CD4-positive, CD25-positive, alpha-beta regulatory T cell (primary cell): ENCODE results near the gene BCL2L13. TPM values are rescaled to one million over a fixed set of nuclear protein-coding genes. Genes with fewer than 3 reads are reported as not detected.

ENCODE experiments used
- ATAC-seq, 2 donors: fragments of 150-1000 bp; cut with Tn5 transposase; one replicate each; pipeline ENCODE4 v1.10.0; 2021; ENCODE audit warnings: low read depth in 2 of 2, moderate number of reproducible peaks in 2 of 2, moderate library complexity in 1 of 2
- DNase-seq, 3 donors: peaks; one replicate each; pipeline versions ENCODE4 v3.0.0 to v3.0.0-alpha.2; 2012 to 2022; ENCODE audit warnings: mixed read lengths in 1 of 3
- H3K27ac ChIP-seq: one replicate; pipeline ENCODE4 v1.7.0; 2013; ENCODE audit warnings: mild to moderate bottlenecking, low read length; ENCODE audit not compliant: insufficient read depth, poor library complexity, severe bottlenecking
- H3K27me3 ChIP-seq: one replicate; pipeline ENCODE4 v1.7.0; 2013; ENCODE audit warnings: low read length; ENCODE audit not compliant: control insufficient read depth, insufficient read depth
- H3K36me3 ChIP-seq: one replicate; pipeline ENCODE4 v1.7.0; 2013; ENCODE audit warnings: mild to moderate bottlenecking, low read length, moderate library complexity; ENCODE audit not compliant: control insufficient read depth, insufficient read depth
- H3K4me1 ChIP-seq: 2 replicates; pipeline ENCODE4 v1.7.0; 2013; ENCODE audit warnings: mild to moderate bottlenecking, low read length; ENCODE audit not compliant: insufficient read depth, control insufficient read depth, poor library complexity, severe bottlenecking
- H3K4me3 ChIP-seq: one replicate; pipeline ENCODE4 v1.7.0; 2013; ENCODE audit warnings: low read depth, mild to moderate bottlenecking, low read length, moderate library complexity
- H3K9me3 ChIP-seq, 2 experiments: 1 replicate in 1 of 2; 2 replicates in 1 of 2; pipeline ENCODE4 v1.7.0; 2013; ENCODE audit warnings: low read length in 2 of 2, mild to moderate bottlenecking in 1 of 2, moderate library complexity in 1 of 2; ENCODE audit not compliant: control insufficient read depth in 2 of 2
- H3K27ac Mint-ChIP-seq, 3 donors: one replicate each; pipeline ENCODE4 v1.8.0; 2020 to 2022; ENCODE audit warnings: mild to moderate bottlenecking in 3 of 3, mixed read lengths in 3 of 3, moderate library complexity in 2 of 3
- H3K27me3 Mint-ChIP-seq: one replicate; pipeline ENCODE4 v1.8.0; 2022; ENCODE audit warnings: mild to moderate bottlenecking, mixed read lengths
- H3K36me3 Mint-ChIP-seq: one replicate; pipeline ENCODE4 v1.8.0; 2020; ENCODE audit warnings: mixed read lengths
- H3K4me1 Mint-ChIP-seq, 4 donors: one replicate each; pipeline ENCODE4 v1.8.0; 2020 to 2022; ENCODE audit warnings: mixed read lengths in 4 of 4, mild to moderate bottlenecking in 1 of 4
- H3K4me3 Mint-ChIP-seq, 4 donors: one replicate each; pipeline ENCODE4 v1.8.0; 2020 to 2022; ENCODE audit warnings: mild to moderate bottlenecking in 4 of 4, mixed read lengths in 4 of 4, moderate library complexity in 3 of 4
- H3K9me3 Mint-ChIP-seq, 7 donors: one replicate each; pipeline ENCODE4 v1.8.0; 2020 to 2022; ENCODE audit warnings: mixed read lengths in 7 of 7, mild to moderate bottlenecking in 3 of 7, moderate library complexity in 2 of 7
- polyA plus RNA-seq, 4 donors: library from polyadenylated mRNA; unstranded; fragments of 300-500 nt; fragmentation: Illumina TruSeq; gene quantifications; one replicate each; pipeline ENCODE4 v1.2.3, GENCODE V29; 2021
- total RNA-seq: library from RNA; stranded (reverse); gene quantifications from one replicate; pipeline ENCODE4 v1.2.3, GENCODE V29; 2022

BCL2L13 gene
- total and polyA plus RNA-seq, 5 donors from 2014 or later, result 24.5 to 43.8 (median 39.5) TPM

GRCh38 chr22:17729561-17729960, 91.0 kb downstream of the BCL2L13 start:
- Histone ChIP-seq H3K9me3 (no peaks in the 10 kb centered on the region), H3K27me3 (no peaks in the 10 kb centered on the region), H3K27ac (no peak overlapping the region), H3K4me1 (peaks cover 8% of the 10 kb centered on the region), H3K4me3 (no peak overlapping the region), H3K36me3 (peaks cover 62% of the 10 kb centered on the region)
- Mint-ChIP-seq H3K36me3 (peaks cover 27% of the 10 kb centered on the region), H3K4me1 (peaks cover 7 to 16% (median 13%) of the 10 kb centered on the region in 4 donors), H3K4me3 (no peak overlapping the region), H3K27me3 (no peaks in the 10 kb centered on the region), H3K27ac (no peak overlapping the region), H3K9me3 (no peaks in the 10 kb centered on the region)
- DNase-seq (no peak), ATAC-seq (no peak)

- peaks cover 29% of the 10 kb centered on the region for H3K36me3 Mint-ChIP-seq
- peak overlapping the region in 1 of 3 donors; percentile 73 for H3K27ac Mint-ChIP-seq
- peaks cover 0 to 11% (median 5%) of the 10 kb centered on the region in 4 donors for H3K4me1 Mint-ChIP-seq
- ATAC-seq, result no peak
- no peak overlapping the region for H3K27ac ChIP-seq
- no peaks in the 10 kb centered on the region for H3K9me3 Mint-ChIP-seq
- no peak for DNase-seq
- H3K27me3 ChIP-seq, result no peaks in the 10 kb centered on the region
- H3K27me3 Mint-ChIP-seq, result no peaks in the 10 kb centered on the region
- H3K4me1 ChIP-seq, result peaks cover 5% of the 10 kb centered on the region
- peaks cover 69% of the 10 kb centered on the region for H3K36me3 ChIP-seq
- H3K4me3 Mint-ChIP-seq, result peak overlapping the region in 1 of 4 donors; percentile 85
- H3K4me3 ChIP-seq, result no peak overlapping the region
- H3K9me3 ChIP-seq, result no peaks in the 10 kb centered on the region
Observed at GRCh38 chr22:17732251-17732854, 93.8 kb downstream of the BCL2L13 start.

- H3K9me3 Mint-ChIP-seq, result no peaks in the 10 kb centered on the region
- Histone ChIP-seq H3K27ac (no peak overlapping the region), H3K9me3 (no peaks in the 10 kb centered on the region), H3K36me3 (peaks cover 71% of the 10 kb centered on the region), H3K27me3 (no peaks in the 10 kb centered on the region), H3K4me3 (no peak overlapping the region), H3K4me1 (peaks cover 5% of the 10 kb centered on the region)
- ATAC-seq, result no peak
- no peak overlapping the region for H3K4me3 Mint-ChIP-seq
- no peaks in the 10 kb centered on the region for H3K27me3 Mint-ChIP-seq
- H3K27ac Mint-ChIP-seq, result peak overlapping the region in 2 of 3 donors; percentile 87 to 92
- peaks cover 0 to 11% (median 5%) of the 10 kb centered on the region in 4 donors for H3K4me1 Mint-ChIP-seq
- no peak for DNase-seq
- H3K36me3 Mint-ChIP-seq, result peaks cover 33% of the 10 kb centered on the region
Observed at GRCh38 chr22:17733466-17733865, 94.9 kb downstream of the BCL2L13 start.

DNA sequence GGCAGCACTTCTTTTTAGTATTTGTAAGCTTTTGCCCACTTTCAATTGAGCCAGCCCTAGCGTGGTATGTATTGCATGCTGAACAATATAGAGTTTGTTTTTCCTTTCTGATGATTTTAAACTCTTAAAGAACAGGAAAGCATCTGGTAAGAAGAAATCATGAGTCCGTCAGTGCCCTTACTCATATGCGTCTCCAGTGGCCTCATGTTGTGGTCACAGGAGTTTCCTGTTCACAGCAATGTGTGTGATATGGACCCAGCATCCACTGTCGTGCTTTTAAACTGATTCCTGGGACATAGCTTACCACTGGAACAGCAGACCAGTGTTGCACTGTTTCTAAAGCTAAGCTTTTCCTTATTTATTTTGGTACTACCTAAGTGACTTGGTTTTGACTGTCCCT, 95.6 kb downstream of the BCL2L13 start:
- Histone ChIP-seq H3K36me3 (peaks cover 77% of the 10 kb centered on the region), H3K4me3 (no peak overlapping the region), H3K4me1 (peaks cover 5% of the 10 kb centered on the region), H3K27me3 (no peaks in the 10 kb centered on the region), H3K27ac (no peak overlapping the region), H3K9me3 (no peaks in the 10 kb centered on the region)
- Mint-ChIP-seq H3K27me3 (no peaks in the 10 kb centered on the region), H3K36me3 (peaks cover 30% of the 10 kb centered on the region), H3K27ac (peak overlapping the region; percentile 53 to 92 (median 87)), H3K4me1 (peaks cover 0 to 11% (median 5%) of the 10 kb centered on the region in 4 donors), H3K9me3 (no peaks in the 10 kb centered on the region), H3K4me3 (no peak overlapping the region)
- DNase-seq, result peak in 1 of 3 donors; percentile 58
- peak in 1 of 2 donors; percentile 59 for ATAC-seq

DNA sequence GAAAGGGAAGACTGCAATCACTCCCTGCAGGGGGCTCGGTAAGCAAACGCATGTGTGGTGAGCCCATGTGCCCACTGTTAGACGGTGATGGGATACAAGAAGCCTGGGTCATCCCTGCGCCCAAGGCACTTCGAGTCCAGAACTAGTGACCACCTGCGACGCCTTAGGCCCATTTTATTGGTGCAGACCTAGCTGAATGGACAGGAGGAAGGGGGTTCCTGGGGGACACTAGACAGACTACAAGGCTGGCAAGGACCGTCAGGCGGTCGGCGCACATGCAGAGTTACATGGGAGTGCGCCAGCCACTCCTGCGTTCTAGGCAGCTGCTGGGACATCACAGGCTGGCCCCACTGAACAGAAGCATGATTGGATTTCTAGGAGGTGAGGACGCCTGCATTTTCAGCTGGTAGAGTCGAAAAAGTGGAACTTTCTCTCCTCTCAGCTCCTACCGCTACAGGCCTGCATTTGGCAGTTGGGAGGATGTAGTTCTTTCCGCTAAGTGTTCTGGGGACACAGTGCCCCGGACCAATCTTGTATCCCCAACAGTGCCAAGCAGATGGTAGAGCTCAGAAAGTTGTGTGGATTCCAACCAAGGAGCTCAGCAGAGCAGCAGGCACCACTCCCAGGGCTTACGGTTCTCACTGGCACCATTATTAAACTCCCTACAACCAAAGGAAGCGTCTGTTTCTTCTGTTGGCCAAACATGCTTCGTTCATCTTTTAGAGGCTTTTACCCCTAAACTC, 100.0 kb downstream of the BCL2L13 start:
- H3K9me3 ChIP-seq, result no peaks in the 10 kb centered on the region
- H3K4me1 ChIP-seq, result peaks cover 5% of the 10 kb centered on the region
- ATAC-seq, result no peak
- Mint-ChIP-seq H3K27me3 (no peaks in the 10 kb centered on the region), H3K4me3 (no peak overlapping the region), H3K9me3 (no peaks in the 10 kb centered on the region), H3K4me1 (peaks cover 0 to 14% (median 4%) of the 10 kb centered on the region in 4 donors), H3K27ac (no peak overlapping the region), H3K36me3 (peaks cover 16% of the 10 kb centered on the region)
- H3K27me3 ChIP-seq, result no peaks in the 10 kb centered on the region
- H3K36me3 ChIP-seq, result peaks cover 53% of the 10 kb centered on the region
- no peak overlapping the region for H3K27ac ChIP-seq
- no peak overlapping the region for H3K4me3 ChIP-seq
- no peak for DNase-seq

- Mint-ChIP-seq H3K36me3 (peaks cover 11% of the 10 kb centered on the region), H3K4me3 (no peak overlapping the region), H3K9me3 (no peaks in the 10 kb centered on the region), H3K27me3 (no peaks in the 10 kb centered on the region), H3K27ac (no peak overlapping the region), H3K4me1 (peaks cover 0 to 6% (median 2%) of the 10 kb centered on the region in 4 donors)
- Histone ChIP-seq H3K4me1 (peaks cover under 1% of the 10 kb centered on the region), H3K27me3 (no peaks in the 10 kb centered on the region), H3K4me3 (no peak overlapping the region), H3K27ac (no peak overlapping the region), H3K36me3 (peaks cover 49% of the 10 kb centered on the region), H3K9me3 (no peaks in the 10 kb centered on the region)
- DNase-seq, result no peak
- ATAC-seq, result no peak
Observed at GRCh38 chr22:17739196-17739975, 100.8 kb downstream of the BCL2L13 start.

DNA sequence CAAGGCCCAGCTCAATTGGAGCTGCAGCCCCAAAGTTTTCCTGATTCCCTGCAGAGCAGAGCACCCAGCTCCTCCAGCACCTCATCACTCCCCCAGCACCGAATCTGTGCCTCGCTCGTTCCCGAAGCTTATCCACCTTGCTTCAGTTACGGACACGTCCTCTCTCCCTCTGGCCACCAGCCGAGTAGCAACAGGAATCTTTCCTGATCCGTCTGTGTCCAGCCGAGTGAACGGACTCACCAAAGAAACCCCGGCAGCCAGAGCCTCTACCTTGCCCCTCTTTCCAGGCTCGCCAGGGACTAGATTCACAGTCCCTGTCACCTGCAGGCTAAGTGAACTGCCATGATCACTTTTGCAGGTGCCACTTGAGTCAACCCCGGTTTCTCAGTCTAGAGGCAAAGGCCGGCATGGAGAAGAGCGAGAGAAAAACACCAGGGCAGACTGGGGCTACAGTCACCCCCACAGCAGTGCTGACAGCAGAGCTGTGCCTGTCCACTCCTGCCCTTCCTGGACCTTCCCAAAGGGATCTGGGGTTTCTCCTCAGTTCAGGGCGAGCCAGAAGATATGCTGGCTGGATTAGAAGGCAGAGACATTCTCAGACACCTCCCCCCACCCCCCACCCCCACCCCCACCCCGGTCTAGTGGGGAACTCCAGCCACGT, 103.4 kb downstream of the BCL2L13 start:
- Mint-ChIP-seq H3K27ac (peak overlapping the region in 1 of 3 donors; percentile 49), H3K27me3 (no peaks in the 10 kb centered on the region), H3K4me1 (peaks cover 0 to 4% (median 4%) of the 10 kb centered on the region in 4 donors), H3K4me3 (peak overlapping the region in 1 of 4 donors; percentile 51), H3K9me3 (no peaks in the 10 kb centered on the region), H3K36me3 (peaks cover 8% of the 10 kb centered on the region)
- peaks cover 32% of the 10 kb centered on the region for H3K36me3 ChIP-seq
- DNase-seq, result no peak
- no peaks in the 10 kb centered on the region for H3K9me3 ChIP-seq
- H3K27ac ChIP-seq, result no peak overlapping the region
- no peak overlapping the region for H3K4me3 ChIP-seq
- no peak for ATAC-seq
- H3K27me3 ChIP-seq, result no peaks in the 10 kb centered on the region
- no peaks in the 10 kb centered on the region for H3K4me1 ChIP-seq
